NCI-H524 treated with DMSO at 0.1 percent for 48 hours (cell line): ENCODE measurements around the gene MTURN.

Experiments used
- DNase-seq: peaks from one replicate; lab custom pipeline; 2025; lab: John Stamatoyannopoulos, UW

MTURN gene

GRCh38 chr7:30136117-30136731 is 1.4 kb downstream of the MTURN start:
- no peak for DNase-seq

- DNase-seq = no peak
Measured at GRCh38 chr7:30136743-30137485, 2.1 kb downstream of the MTURN start.

- no peak for DNase-seq
Measured at GRCh38 chr7:30139836-30140384, 5.1 kb downstream of the MTURN start.

GRCh38 chr7:30140456-30140855 is 5.7 kb downstream of the MTURN start:
- no peak for DNase-seq

GRCh38 chr7:30142710-30143109 is 7.9 kb downstream of the MTURN start:
- DNase-seq = no peak

- peak; percentile 98 for DNase-seq
Measured at GRCh38 chr7:30143748-30144251, 9.0 kb downstream of the MTURN start.

- DNase-seq = no peak
Measured at GRCh38 chr7:30144657-30145306, 10.0 kb downstream of the MTURN start.

GRCh38 chr7:30145426-30145970 is 10.7 kb downstream of the MTURN start:
- DNase-seq = no peak

GRCh38 chr7:30146127-30146612 is 11.4 kb downstream of the MTURN start:
- no peak for DNase-seq

GRCh38 chr7:30147223-30147622 is 12.4 kb downstream of the MTURN start:
- DNase-seq = no peak

- no peak for DNase-seq
Measured at GRCh38 chr7:30147785-30148184, 13.0 kb downstream of the MTURN start.

GRCh38 chr7:30148426-30148825 is 13.6 kb downstream of the MTURN start:
- no peak for DNase-seq

GRCh38 chr7:30148951-30149459 is 14.2 kb downstream of the MTURN start:
- DNase-seq = no peak

- DNase-seq = no peak
Measured at GRCh38 chr7:30149640-30150272, 15.0 kb downstream of the MTURN start.

GRCh38 chr7:30150711-30151110 is 15.9 kb downstream of the MTURN start:
- no peak for DNase-seq

GRCh38 chr7:30154111-30154587 is 19.4 kb downstream of the MTURN start:
- no peak for DNase-seq

- no peak for DNase-seq
Measured at GRCh38 chr7:30155481-30155880, 20.7 kb downstream of the MTURN start.

- no peak for DNase-seq
Measured at GRCh38 chr7:30157204-30157603, 22.4 kb downstream of the MTURN start.

GRCh38 chr7:30159163-30159562 is 24.4 kb downstream of the MTURN start:
- no peak for DNase-seq

- DNase-seq = no peak
Measured at GRCh38 chr7:30159698-30160143, 24.9 kb downstream of the MTURN start.

- DNase-seq = no peak
Measured at GRCh38 chr7:30160329-30160728, 25.5 kb downstream of the MTURN start.
